CD14-positive monocyte (primary cell): ENCODE data around the gene ZC3HAV1L. TPM values are rescaled to one million over a fixed set of nuclear protein-coding genes. Genes with fewer than 3 reads are reported as not detected.
A peak's percentile ranks its signal among the peaks of the same experiment; 100 is the strongest.

Experiments used
- DNase-seq, 3 donors: peaks; one replicate each; pipeline ENCODE4 v3.0.0-alpha.2; 2011 to 2022
- H2AFZ ChIP-seq: 2 replicates; pipeline ENCODE4 v1.6.0; 2012; ENCODE audit warnings: mild to moderate bottlenecking, low read depth, low read length, inconsistent platforms; ENCODE audit not compliant: insufficient read depth, poor library complexity, severe bottlenecking
- H3K27ac ChIP-seq, 2 donors: 1 replicate in 1 of 2; 2 replicates in 1 of 2; pipeline ENCODE4 v1.5.1; 2012 to 2013; ENCODE audit warnings: low read length in 2 of 2, control low read depth in 1 of 2, inconsistent platforms in 1 of 2, low read depth in 1 of 2, mild to moderate bottlenecking in 1 of 2
- H3K27me3 ChIP-seq, 2 donors: one replicate each; pipeline versions ENCODE4 v1.6.0 to v1.6.1; 2011 to 2013; ENCODE audit warnings: low read length in 2 of 2; ENCODE audit not compliant: control insufficient read depth in 2 of 2, insufficient read depth in 2 of 2
- H3K36me3 ChIP-seq, 2 donors: replicated peaks in 1 of 2; 1 replicate in 1 of 2; 2 replicates in 1 of 2; pipeline versions ENCODE4 v1.5.1 to v1.6.1; 2012 to 2013; ENCODE audit warnings: low read length in 2 of 2, control low read depth in 1 of 2, inconsistent platforms in 1 of 2, mild to moderate bottlenecking in 1 of 2; ENCODE audit not compliant: insufficient read depth in 2 of 2, control insufficient read depth in 1 of 2
- H3K4me1 ChIP-seq, 2 donors: 1 replicate in 1 of 2; 2 replicates in 1 of 2; pipeline versions ENCODE4 v1.5.1 to v1.6.1; 2012 to 2013; ENCODE audit warnings: low read length in 2 of 2, control low read depth in 1 of 2, inconsistent platforms in 1 of 2, mild to moderate bottlenecking in 1 of 2, moderate library complexity in 1 of 2; ENCODE audit not compliant: insufficient read depth in 2 of 2, control insufficient read depth in 1 of 2
- H3K4me2 ChIP-seq: replicated peaks from 2 replicates; pipeline ENCODE3; 2012; ENCODE audit warnings: low read length, moderate library complexity, mild to moderate bottlenecking; ENCODE audit not compliant: poor library complexity, severe bottlenecking; ENCODE audit errors: extremely low read depth
- H3K4me3 ChIP-seq, 3 experiments: fragments of 200-600 bp in 1 of 3; sonication (generic) in 1 of 3; replicated peaks in 1 of 3; 1 replicate in 2 of 3; 2 replicates in 1 of 3; pipeline ENCODE4 v1.5.1; 2011 to 2013; ENCODE audit warnings: low read length in 3 of 3, mild to moderate bottlenecking in 3 of 3, control low read depth in 2 of 3, low read depth in 2 of 3, inconsistent platforms in 1 of 3, moderate library complexity in 1 of 3
- H3K79me2 ChIP-seq: 2 replicates; pipeline ENCODE4 v1.6.0; 2012; ENCODE audit warnings: mild to moderate bottlenecking, control low read depth, inconsistent platforms, low read length, moderate library complexity; ENCODE audit not compliant: insufficient read depth
- H3K9ac ChIP-seq: 2 replicates; pipeline ENCODE4 v1.6.0; 2017; ENCODE audit warnings: low read length, mild to moderate bottlenecking; ENCODE audit not compliant: insufficient read depth, poor library complexity, severe bottlenecking
- H3K9me3 ChIP-seq, 2 donors: replicated peaks in 1 of 2; 1 replicate in 1 of 2; 2 replicates in 1 of 2; pipeline versions ENCODE4 v1.5.1 to v1.6.1; 2012 to 2013; ENCODE audit warnings: low read length in 2 of 2, control low read depth in 1 of 2; ENCODE audit not compliant: control insufficient read depth in 1 of 2, insufficient read depth in 1 of 2
- H4K20me1 ChIP-seq: 2 replicates; pipeline ENCODE4 v1.6.0; 2012; ENCODE audit warnings: mild to moderate bottlenecking, low read length, control low read depth, moderate library complexity; ENCODE audit not compliant: insufficient read depth
- H3K27ac Mint-ChIP-seq, 7 donors: one replicate each; pipeline ENCODE4 v1.8.0; 2020; ENCODE audit warnings: mild to moderate bottlenecking in 7 of 7, mixed read lengths in 7 of 7, moderate library complexity in 6 of 7, inconsistent platforms in 2 of 7
- H3K27me3 Mint-ChIP-seq, 3 donors: one replicate each; pipeline ENCODE4 v1.8.0; 2021 to 2022; ENCODE audit warnings: low read depth in 3 of 3, mild to moderate bottlenecking in 3 of 3, mixed read lengths in 3 of 3, moderate library complexity in 3 of 3, inconsistent platforms in 1 of 3
- H3K36me3 Mint-ChIP-seq, 2 donors: one replicate each; pipeline ENCODE4 v1.8.0; 2020; ENCODE audit warnings: mixed read lengths in 2 of 2, inconsistent platforms in 1 of 2, mild to moderate bottlenecking in 1 of 2
- H3K4me1 Mint-ChIP-seq: one replicate; pipeline ENCODE4 v1.8.0; 2020; ENCODE audit warnings: mild to moderate bottlenecking, mixed read lengths
- H3K4me3 Mint-ChIP-seq, 2 donors: one replicate each; pipeline ENCODE4 v1.8.0; 2020; ENCODE audit warnings: mild to moderate bottlenecking in 2 of 2, mixed read lengths in 2 of 2, moderate library complexity in 1 of 2
- H3K9me3 Mint-ChIP-seq, 7 donors: one replicate each; pipeline ENCODE4 v1.8.0; 2020 to 2022; ENCODE audit warnings: mixed read lengths in 7 of 7, mild to moderate bottlenecking in 6 of 7, moderate library complexity in 6 of 7, inconsistent platforms in 2 of 7
- CTCF ChIP-seq: fragments of 200-600 bp; IDR thresholded peaks from one replicate; pipeline ENCODE4 v1.8.0; 2022; ENCODE audit warnings: antibody characterized with exemption, mild to moderate bottlenecking
- WGBS: methylation state at CpG from one replicate; pipeline ENCODE4 v1.1.5; 2013; ENCODE audit warnings: missing lambda C conversion rate; ENCODE audit not compliant: insufficient coverage; 5-methylcytosine and 5-hydroxymethylcytosine counted together
- intact Hi-C, 2 donors: fragments of 100-400 bp; cut with micrococcal nuclease; formaldehyde crosslinking; loops; one replicate each; pipeline versions ENCODE4 v1.15.0 to v1.15.1; 2023
- polyA plus RNA-seq, 3 donors: library from polyadenylated mRNA; depleted of rRNA in 1 of 3; unstranded in 2 of 3; stranded (reverse) in 1 of 3; fragments of 300-500 nt in 2 of 3; fragments of >200 nt in 1 of 3; fragmentation: Illumina TruSeq in 2 of 3; gene quantifications; 1 replicate in 2 of 3; 2 replicates in 1 of 3; pipeline ENCODE4 v1.2.3, GENCODE V29; 2012 to 2021

The ZC3HAV1L gene
- polyA plus RNA-seq, 3 donors: 0.10 TPM; not detected in 2

- Histone ChIP-seq H3K4me2 (no peak overlapping the region), H3K9me3 (no peaks in the 10 kb centered on the region), H3K27me3 (peaks cover 0 to 5% of the 10 kb centered on the region in 2 donors), H3K36me3 (no peaks in the 10 kb centered on the region), H3K4me1 (peaks cover 7 to 13% of the 10 kb centered on the region in 2 donors), H3K4me3 (no peak overlapping the region), H3K9ac (no peak overlapping the region), H4K20me1 (no peaks in the 10 kb centered on the region), H3K79me2 (no peaks in the 10 kb centered on the region), H2AFZ (no peak overlapping the region), H3K27ac (no peak overlapping the region)
- peaks cover 0 to 12% (median 8%) of the 10 kb centered on the region in 3 donors for H3K27me3 Mint-ChIP-seq
- H3K36me3 Mint-ChIP-seq: peaks cover 3 to 8% of the 10 kb centered on the region in 2 donors
- DNase-seq: no peak
- peak overlapping the region in 1 of 7 donors; percentile 75 for H3K27ac Mint-ChIP-seq
- H3K4me1 Mint-ChIP-seq: peaks cover 10% of the 10 kb centered on the region
- intact Hi-C loops: no loop called here
- WGBS: no CpG with 5 or more reads among the region's 4 CpGs
- no peak for TF ChIP-seq CTCF
- H3K9me3 Mint-ChIP-seq: peaks cover 0 to 2% (median 0%) of the 10 kb centered on the region in 7 donors
- no peak overlapping the region for H3K4me3 Mint-ChIP-seq
Measured at GRCh38 chr7:139032473-139032872, 3.4 kb downstream of the ZC3HAV1L start.

GRCh38 chr7:139029353-139029752 lies 6.5 kb downstream of the ZC3HAV1L start:
- H3K4me3 Mint-ChIP-seq: no peak overlapping the region
- H3K36me3 ChIP-seq: no peaks in the 10 kb centered on the region
- H3K4me3 ChIP-seq: no peak overlapping the region
- 100% methylated on average over 1 of the region's 3 CpGs for WGBS
- no peaks in the 10 kb centered on the region for H4K20me1 ChIP-seq
- no peak for DNase-seq
- intact Hi-C loops: no loop called here
- peaks cover 10 to 22% of the 10 kb centered on the region in 2 donors for H3K36me3 Mint-ChIP-seq
- H3K27me3 Mint-ChIP-seq: peaks cover 0 to 3% (median 0%) of the 10 kb centered on the region in 3 donors
- H3K27me3 ChIP-seq: no peaks in the 10 kb centered on the region
- TF ChIP-seq CTCF: no peak
- no peaks in the 10 kb centered on the region for H3K79me2 ChIP-seq
- no peak overlapping the region for H3K9ac ChIP-seq
- H3K27ac Mint-ChIP-seq: no peak overlapping the region
- no peaks in the 10 kb centered on the region for H3K9me3 ChIP-seq
- H3K4me1 Mint-ChIP-seq: no peaks in the 10 kb centered on the region
- H3K9me3 Mint-ChIP-seq: peaks cover 0 to 1% (median 0%) of the 10 kb centered on the region in 7 donors
- H2AFZ ChIP-seq: no peak overlapping the region
- H3K4me1 ChIP-seq: no peaks in the 10 kb centered on the region
- H3K4me2 ChIP-seq: no peak overlapping the region
- H3K27ac ChIP-seq: no peak overlapping the region
